Stimulated activated CD8-positive, alpha-beta memory T cell treated with anti-CD3 and anti-CD28 coated beads, Interleukin-15, amount 100 ng/mL, for 24 hours (primary cell): ENCODE measurements around the gene POMT1.
"Not testable (repeated sequence)": the region's sequence is repeated elsewhere in the genome, so short reads cannot be mapped to it uniquely, and the experiment has no call there.

ENCODE experiments used
- DNase-seq: peaks from one replicate; pipeline ENCODE4 v3.0.0-alpha.2; 2020; ENCODE audit warnings: low read depth

POMT1 gene

GRCh38 chr9:131525643-131526565 lies 23.2 kb downstream of the POMT1 start:
- DNase-seq: no peak

- DNase-seq: no peak
Observed at GRCh38 chr9:131528186-131528585, 25.5 kb downstream of the POMT1 start.

GRCh38 chr9:131528886-131529505 lies 26.3 kb downstream of the POMT1 start:
- DNase-seq: no peak

- DNase-seq: no peak
Observed at GRCh38 chr9:131529597-131530545, 27.2 kb downstream of the POMT1 start.

- DNase-seq: no peak
Observed at GRCh38 chr9:131530546-131530919, 27.8 kb downstream of the POMT1 start.

GRCh38 chr9:131530920-131531832 lies 28.5 kb downstream of the POMT1 start, which contains the start of gene UCK1:
UCK1 (minus strand) TSS chr9:131531263; CDS start chr9:131531174, 89 bp downstream.
- peak; percentile 46 for DNase-seq

GRCh38 chr9:131534721-131535237 lies 32.1 kb downstream of the POMT1 start:
- DNase-seq: no peak

- DNase-seq: no peak
Observed at GRCh38 chr9:131537946-131538345, 35.2 kb downstream of the POMT1 start.

GRCh38 chr9:131539223-131539923 lies 36.7 kb downstream of the POMT1 start:
- DNase-seq: no peak

GRCh38 chr9:131543141-131543540 lies 40.4 kb downstream of the POMT1 start:
- no peak for DNase-seq

GRCh38 chr9:131545003-131545785 lies 42.5 kb downstream of the POMT1 start, which contains the start of gene PRRT1B:
PRRT1B (plus strand) TSS chr9:131545523; CDS start chr9:131545616, 93 bp downstream.
- no peak for DNase-seq

- DNase-seq: no peak
Observed at GRCh38 chr9:131545786-131546335, 43.1 kb downstream of the POMT1 start.

GRCh38 chr9:131546336-131547084 lies 43.8 kb downstream of the POMT1 start:
- DNase-seq: no peak

- DNase-seq: not testable (repeated sequence)
Observed at GRCh38 chr9:131549186-131549585, 46.5 kb downstream of the POMT1 start.

GRCh38 chr9:131550465-131550864 lies 47.7 kb downstream of the POMT1 start:
- DNase-seq: not testable (repeated sequence)

GRCh38 chr9:131552030-131552429 lies 49.3 kb downstream of the POMT1 start:
- no peak for DNase-seq

GRCh38 chr9:131554087-131554842 lies 51.5 kb downstream of the POMT1 start:
- DNase-seq: no peak
